Stimulated activated CD8-positive, alpha-beta memory T cell treated with anti-CD3 and anti-CD28 coated beads, Interleukin-12 subunit alpha, Interleukin-12 subunit beta, amount 100 ng/mL, for 4 hours (primary cell): ENCODE results near the gene TIMM13.
"Not testable (repeated sequence)": the region's sequence is repeated elsewhere in the genome, so short reads cannot be mapped to it uniquely, and the experiment has no call there.

Source experiments
- DNase-seq: peaks from one replicate; pipeline ENCODE4 v3.0.0-alpha.2; 2020; ENCODE audit warnings: low read depth

Gene TIMM13

GRCh38 chr19:2413629-2414028, 13.8 kb downstream of the TIMM13 start:
- DNase-seq, result no peak

DNA sequence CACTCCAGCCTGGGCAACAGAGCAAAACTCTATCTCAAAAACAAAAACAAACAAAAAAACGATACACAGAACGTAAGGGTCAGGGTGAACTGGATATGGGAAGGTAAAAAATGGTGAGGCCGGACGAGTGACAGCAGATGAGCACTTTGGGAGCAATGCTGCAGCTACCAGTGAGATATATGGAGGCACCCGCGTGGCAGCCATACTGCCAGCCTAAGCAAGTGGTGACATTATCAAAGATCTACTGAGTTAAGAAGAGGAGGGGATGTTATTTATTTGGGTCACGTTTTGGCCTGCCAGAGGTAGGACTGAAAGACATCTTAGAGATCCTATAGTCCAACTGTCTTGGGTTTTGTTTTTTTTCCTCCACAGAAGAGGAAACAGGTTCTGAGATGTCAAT, 14.2 kb downstream of the TIMM13 start:
- DNase-seq, result no peak

DNA sequence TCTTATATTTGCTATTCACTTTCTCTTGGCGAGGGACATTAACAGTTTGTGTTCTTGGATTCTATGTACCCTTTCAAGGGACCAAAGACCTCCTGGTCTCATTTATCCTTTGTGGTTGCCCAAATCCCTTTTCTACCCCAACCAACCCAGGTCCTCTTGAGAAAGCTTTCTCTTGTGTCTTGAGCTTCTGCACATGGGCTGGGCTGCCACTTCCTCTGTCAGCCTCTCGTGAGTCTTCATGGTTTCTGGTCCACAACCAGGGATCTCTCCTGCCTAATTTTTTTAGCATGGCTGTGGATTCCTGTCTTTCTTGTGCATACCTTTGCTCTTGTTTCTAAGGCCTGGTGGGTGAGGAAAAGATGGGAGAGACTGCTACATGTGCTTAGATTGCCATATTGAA, 14.9 kb downstream of the TIMM13 start:
- DNase-seq, result no peak

GRCh38 chr19:2411709-2412108, 15.7 kb downstream of the TIMM13 start:
- DNase-seq, result no peak

GRCh38 chr19:2410023-2410422, 17.4 kb downstream of the TIMM13 start:
- no peak for DNase-seq

DNA sequence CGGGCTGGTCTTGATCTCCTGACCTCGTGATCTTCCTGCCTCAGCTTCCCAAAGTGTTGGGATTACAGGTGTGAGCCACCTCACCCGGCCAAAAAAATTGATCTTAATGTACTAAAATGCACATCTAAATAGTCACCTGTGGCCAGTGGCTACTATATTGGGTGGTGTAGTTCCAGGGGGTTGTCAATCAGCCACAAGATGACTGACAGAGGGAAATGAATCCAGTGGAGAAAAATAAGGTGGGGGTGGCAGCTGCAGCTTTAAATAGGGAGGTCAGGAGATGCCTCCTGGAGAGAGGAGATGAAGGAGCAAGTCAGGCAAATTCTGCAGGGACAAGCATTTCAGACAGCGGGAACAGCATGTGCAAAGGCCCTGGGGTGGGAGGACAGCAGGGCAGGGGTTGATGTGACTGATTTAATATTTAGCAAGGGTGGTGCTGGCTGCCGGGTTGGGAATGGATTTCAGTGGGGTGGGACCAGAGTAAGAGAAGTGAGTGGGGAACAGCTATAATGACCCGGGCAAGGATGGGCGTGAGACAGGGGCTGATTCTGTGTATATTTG, 18.0 kb downstream of the TIMM13 start:
- no peak for DNase-seq

DNA sequence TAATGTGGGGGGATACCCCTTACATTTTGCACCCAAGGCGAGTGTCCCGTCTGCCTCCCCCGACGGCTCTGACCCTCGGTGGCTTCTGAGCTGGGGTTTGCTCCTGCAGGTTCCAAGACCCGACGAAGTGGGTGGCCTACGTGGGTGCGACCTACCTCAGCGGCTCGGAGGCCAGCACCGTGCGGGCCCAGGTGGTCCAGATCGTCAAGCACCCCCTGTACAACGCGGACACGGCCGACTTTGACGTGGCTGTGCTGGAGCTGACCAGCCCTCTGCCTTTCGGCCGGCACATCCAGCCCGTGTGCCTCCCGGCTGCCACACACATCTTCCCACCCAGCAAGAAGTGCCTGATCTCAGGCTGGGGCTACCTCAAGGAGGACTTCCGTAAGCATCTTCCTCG, 19.1 kb downstream of the TIMM13 start:
- no peak for DNase-seq

- no peak for DNase-seq
Measured at GRCh38 chr19:2399582-2399981, 27.8 kb downstream of the TIMM13 start.

GRCh38 chr19:2398735-2399305, 28.6 kb downstream of the TIMM13 start:
- no peak for DNase-seq

DNA sequence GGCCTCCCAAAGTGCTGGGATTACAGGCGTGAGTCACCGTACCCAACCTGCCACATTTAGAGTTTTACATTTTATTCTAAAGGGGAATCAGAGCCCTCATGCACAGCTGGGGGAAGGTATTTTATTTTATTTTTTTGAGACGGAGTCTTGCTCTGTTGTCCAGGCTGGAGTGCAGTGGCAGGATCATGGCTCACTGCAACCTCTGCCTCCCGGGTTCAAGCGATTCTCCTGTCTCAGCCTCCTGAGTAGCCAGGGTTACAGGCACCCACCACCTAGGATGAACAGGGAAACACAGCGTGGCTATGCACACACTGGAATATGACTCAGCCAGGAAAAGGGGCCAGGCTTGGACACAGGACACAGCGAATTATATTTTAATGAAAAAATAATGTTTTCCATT, 30.2 kb downstream of the TIMM13 start:
- not testable (repeated sequence) for DNase-seq

DNA sequence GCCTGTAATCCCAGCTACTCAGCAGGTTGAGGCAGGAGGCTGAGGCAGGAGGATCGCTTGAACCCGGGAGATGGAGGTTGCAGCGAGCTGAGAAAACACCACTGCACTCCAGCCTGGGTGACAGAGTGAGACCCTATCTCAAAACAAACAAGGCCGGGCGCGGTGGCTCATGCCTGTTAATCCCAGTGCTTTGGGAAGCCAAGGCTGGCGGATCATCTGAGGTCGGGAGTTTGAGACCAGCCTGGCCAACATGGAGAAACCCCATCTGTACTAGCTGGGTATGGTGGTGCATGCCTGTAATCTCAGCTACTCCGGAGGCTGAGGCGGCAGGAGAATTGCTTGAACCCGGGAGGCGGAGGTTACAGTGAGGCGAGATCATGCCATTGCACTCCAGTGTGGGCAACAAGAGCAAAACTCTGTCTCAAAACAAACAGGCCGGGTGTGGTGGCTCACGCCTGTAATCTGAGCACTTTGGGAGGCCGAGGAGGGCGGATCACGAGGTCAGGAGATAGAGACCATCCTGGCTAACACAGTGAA, 32.0 kb downstream of the TIMM13 start:
- not testable (repeated sequence) for DNase-seq

- no peak for DNase-seq
Measured at GRCh38 chr19:2394442-2395292, 32.7 kb downstream of the TIMM13 start.

- DNase-seq, result no peak
Measured at GRCh38 chr19:2394054-2394441, 33.3 kb downstream of the TIMM13 start.

GRCh38 chr19:2392899-2393298, 34.5 kb downstream of the TIMM13 start:
- not testable (repeated sequence) for DNase-seq

DNA sequence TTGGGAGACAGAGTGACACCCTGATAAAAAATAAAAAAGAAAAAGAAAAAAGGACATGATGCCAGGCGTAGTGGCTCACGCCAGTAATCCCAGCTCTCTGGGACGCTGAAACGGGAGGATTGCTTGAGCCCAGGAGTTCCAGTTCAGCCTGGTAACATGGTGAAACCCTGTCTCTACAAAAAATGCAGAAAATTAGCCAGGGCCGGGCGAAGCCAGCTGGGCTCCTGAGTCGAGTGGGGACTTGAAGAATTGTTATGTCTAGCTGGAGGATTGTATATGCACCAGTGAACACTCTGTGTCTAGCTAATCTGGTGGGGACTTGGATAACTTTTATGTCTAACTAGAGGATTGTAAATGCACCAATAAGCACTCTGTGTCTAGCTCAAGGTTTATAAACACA, 35.0 kb downstream of the TIMM13 start:
- no peak for DNase-seq

- no peak for DNase-seq
Measured at GRCh38 chr19:2391118-2391725, 36.2 kb downstream of the TIMM13 start.

DNA sequence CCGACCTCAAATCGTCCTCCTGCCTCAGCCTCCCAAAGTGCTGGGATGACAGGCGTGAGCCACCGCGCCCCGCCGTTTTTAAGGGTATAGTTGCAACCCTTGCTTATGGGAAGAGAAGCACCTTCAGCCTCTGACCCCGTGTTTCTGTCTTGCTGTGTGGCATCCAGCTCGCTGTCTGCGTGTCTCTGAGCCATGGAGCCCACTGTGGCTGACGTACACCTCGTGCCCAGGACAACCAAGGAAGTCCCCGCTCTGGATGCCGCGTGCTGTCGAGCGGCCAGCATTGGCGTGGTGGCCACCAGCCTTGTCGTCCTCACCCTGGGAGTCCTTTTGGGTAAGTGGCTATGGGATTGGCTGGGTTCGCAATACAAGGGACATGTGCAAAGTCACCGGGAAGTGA, 37.8 kb downstream of the TIMM13 start:
- no peak for DNase-seq

GRCh38 chr19:2387367-2388288, 39.8 kb downstream of the TIMM13 start:
- DNase-seq, result no peak

GRCh38 chr19:2385053-2385721, 42.2 kb downstream of the TIMM13 start:
- DNase-seq, result no peak

- no peak for DNase-seq
Measured at GRCh38 chr19:2382530-2383222, 44.7 kb downstream of the TIMM13 start.
